Left kidney (tissue), 2 donors: Measurements from ENCODE around the gene CCDC57. TPM values are rescaled to one million over a fixed set of nuclear protein-coding genes. Genes with fewer than 3 reads are reported as not detected.

Experiments
- DNase-seq: peaks from one replicate; pipeline ENCODE4 v3.0.0-alpha.2; 2013
- polyA plus RNA-seq: library from polyadenylated mRNA; unstranded; fragments of 120-200 nt; gene quantifications from one replicate; pipeline ENCODE4 v1.2.1, GENCODE V29; 2013; ENCODE audit not compliant: insufficient read length

The CCDC57 gene
- polyA plus RNA-seq, 1 donor, result 73.9 TPM

GRCh38 chr17:82121660-82122629, 90.7 kb downstream of the CCDC57 start:
- DNase-seq, result no peak

- no peak for DNase-seq
Measured at GRCh38 chr17:82121246-82121645, 91.4 kb downstream of the CCDC57 start.

GRCh38 chr17:82120148-82120547, 92.5 kb downstream of the CCDC57 start:
- no peak for DNase-seq

- DNase-seq, result no peak
Measured at GRCh38 chr17:82118815-82119380, 93.7 kb downstream of the CCDC57 start.

GRCh38 chr17:82118168-82118814, 94.4 kb downstream of the CCDC57 start:
- no peak for DNase-seq

- DNase-seq, result no peak
Measured at GRCh38 chr17:82117139-82118090, 95.2 kb downstream of the CCDC57 start.

- no peak for DNase-seq
Measured at GRCh38 chr17:82116246-82116645, 96.4 kb downstream of the CCDC57 start.

GRCh38 chr17:82114872-82115271, 97.8 kb downstream of the CCDC57 start:
- no peak for DNase-seq

GRCh38 chr17:82114447-82114846, 98.2 kb downstream of the CCDC57 start:
- DNase-seq, result no peak

GRCh38 chr17:82113941-82114340, 98.7 kb downstream of the CCDC57 start:
- DNase-seq, result no peak

GRCh38 chr17:82113422-82113821, 99.2 kb downstream of the CCDC57 start:
- no peak for DNase-seq

- no peak for DNase-seq
Measured at GRCh38 chr17:82112914-82113311, 99.7 kb downstream of the CCDC57 start.

- DNase-seq, result no peak
Measured at GRCh38 chr17:82112181-82112913, 100.3 kb downstream of the CCDC57 start.

- DNase-seq, result no peak
Measured at GRCh38 chr17:82110298-82110697, 102.3 kb downstream of the CCDC57 start.

GRCh38 chr17:82108961-82109475, 103.6 kb downstream of the CCDC57 start:
- no peak for DNase-seq

- DNase-seq, result no peak
Measured at GRCh38 chr17:82108496-82108945, 104.1 kb downstream of the CCDC57 start.

GRCh38 chr17:82108038-82108437, 104.6 kb downstream of the CCDC57 start:
- DNase-seq, result no peak

GRCh38 chr17:82107341-82107860, 105.2 kb downstream of the CCDC57 start:
- no peak for DNase-seq

GRCh38 chr17:82106688-82107305, 105.8 kb downstream of the CCDC57 start:
- no peak for DNase-seq
